ENCODE measurements around the gene FERMT3.

The FERMT3 gene

GRCh38 chr11:64211181-64211872 is 4.8 kb downstream of the FERMT3 start:
- TF ChIP-seq, protein P1, sequence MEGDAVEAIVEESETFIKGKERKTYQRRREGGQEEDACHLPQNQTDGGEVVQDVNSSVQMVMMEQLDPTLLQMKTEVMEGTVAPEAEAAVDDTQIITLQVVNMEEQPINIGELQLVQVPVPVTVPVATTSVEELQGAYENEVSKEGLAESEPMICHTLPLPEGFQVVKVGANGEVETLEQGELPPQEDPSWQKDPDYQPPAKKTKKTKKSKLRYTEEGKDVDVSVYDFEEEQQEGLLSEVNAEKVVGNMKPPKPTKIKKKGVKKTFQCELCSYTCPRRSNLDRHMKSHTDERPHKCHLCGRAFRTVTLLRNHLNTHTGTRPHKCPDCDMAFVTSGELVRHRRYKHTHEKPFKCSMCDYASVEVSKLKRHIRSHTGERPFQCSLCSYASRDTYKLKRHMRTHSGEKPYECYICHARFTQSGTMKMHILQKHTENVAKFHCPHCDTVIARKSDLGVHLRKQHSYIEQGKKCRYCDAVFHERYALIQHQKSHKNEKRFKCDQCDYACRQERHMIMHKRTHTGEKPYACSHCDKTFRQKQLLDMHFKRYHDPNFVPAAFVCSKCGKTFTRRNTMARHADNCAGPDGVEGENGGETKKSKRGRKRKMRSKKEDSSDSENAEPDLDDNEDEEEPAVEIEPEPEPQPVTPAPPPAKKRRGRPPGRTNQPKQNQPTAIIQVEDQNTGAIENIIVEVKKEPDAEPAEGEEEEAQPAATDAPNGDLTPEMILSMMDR (IDR thresholded peaks at IDR 0.05; ENCODE audit: control insufficient read depth, extremely low read depth, insufficient read depth): no peak
- DNase-seq (ENCODE audit: low read depth): no peak
- H3K4me3 ChIP-seq (ENCODE audit: low read depth, low read length): no peak overlapping the region

GRCh38 chr11:64216879-64217278 is 10.4 kb downstream of the FERMT3 start:
- TF ChIP-seq, protein P1 (IDR thresholded peaks at IDR 0.05; ENCODE audit: control insufficient read depth, extremely low read depth, insufficient read depth): no peak
- DNase-seq (ENCODE audit: low read depth): no peak
- no peak overlapping the region for H3K4me3 ChIP-seq (ENCODE audit: low read depth, low read length)

DNA sequence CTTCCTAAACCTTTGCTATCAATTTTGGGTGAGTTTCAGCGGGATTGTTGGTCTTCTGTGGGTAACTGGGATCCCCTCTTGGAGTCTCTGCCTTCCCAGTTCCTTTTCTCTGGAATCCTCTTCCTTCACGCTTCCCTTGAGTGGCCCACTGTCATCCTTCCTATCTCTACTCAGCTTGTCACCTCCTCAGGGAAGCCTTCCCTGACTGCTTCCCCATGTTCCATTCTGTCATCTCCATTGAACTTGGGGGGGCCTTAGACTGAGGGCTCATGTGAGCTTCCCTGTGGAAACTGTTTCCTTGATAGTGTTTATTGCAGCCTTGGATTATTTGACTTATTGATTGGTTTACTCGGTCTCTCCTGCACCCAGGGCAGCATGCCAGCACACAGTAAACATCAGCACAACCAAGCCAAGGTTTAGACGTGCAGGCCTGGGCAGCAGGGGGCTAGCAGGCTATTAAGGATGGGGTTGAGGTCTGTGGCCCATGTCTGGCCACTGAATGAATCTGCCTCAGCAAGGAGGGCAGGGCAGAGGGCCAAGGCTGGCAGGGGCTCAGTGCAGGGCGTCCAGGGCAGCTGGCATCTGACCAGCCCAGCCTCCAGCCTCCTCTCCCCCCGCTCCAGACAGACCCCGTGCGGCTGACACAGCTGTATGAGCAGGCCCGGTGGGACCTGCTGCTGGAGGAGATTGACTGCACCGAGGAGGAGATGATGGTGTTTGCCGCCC is 12.3 kb downstream of the FERMT3 start:
- DNase-seq (ENCODE audit: low read depth): no peak
- H3K4me3 ChIP-seq (ENCODE audit: low read depth, low read length): no peak overlapping the region
- TF ChIP-seq, protein P1 (IDR thresholded peaks at IDR 0.05; ENCODE audit: control insufficient read depth, extremely low read depth, insufficient read depth): no peak

GRCh38 chr11:64219354-64219684 is 12.8 kb downstream of the FERMT3 start:
- H3K4me3 ChIP-seq (ENCODE audit: low read depth, low read length): no peak overlapping the region
- DNase-seq (ENCODE audit: low read depth): no peak
- TF ChIP-seq, protein P1 (IDR thresholded peaks at IDR 0.05; ENCODE audit: control insufficient read depth, extremely low read depth, insufficient read depth): no peak

- no peak overlapping the region for H3K4me3 ChIP-seq (ENCODE audit: low read depth, low read length)
- TF ChIP-seq, protein P1 (IDR thresholded peaks at IDR 0.05; ENCODE audit: control insufficient read depth, extremely low read depth, insufficient read depth): no peak
- DNase-seq (ENCODE audit: low read depth): no peak
Observed at GRCh38 chr11:64219755-64220154, 13.2 kb downstream of the FERMT3 start.

DNA sequence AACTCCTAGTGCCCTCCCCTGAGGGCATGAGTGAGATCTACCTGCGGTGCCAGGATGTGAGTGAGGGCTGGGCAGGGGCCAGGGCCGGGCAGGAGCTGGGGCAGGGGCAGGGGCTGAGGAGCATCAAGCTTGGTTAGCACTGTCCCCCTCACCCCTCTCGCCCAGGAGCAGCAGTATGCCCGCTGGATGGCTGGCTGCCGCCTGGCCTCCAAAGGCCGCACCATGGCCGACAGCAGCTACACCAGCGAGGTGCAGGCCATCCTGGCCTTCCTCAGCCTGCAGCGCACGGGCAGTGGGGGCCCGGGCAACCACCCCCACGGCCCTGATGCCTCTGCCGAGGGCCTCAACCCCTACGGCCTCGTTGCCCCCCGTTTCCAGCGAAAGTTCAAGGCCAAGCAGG is 13.8 kb downstream of the FERMT3 start:
- H3K4me3 ChIP-seq (ENCODE audit: low read depth, low read length): no peak overlapping the region
- TF ChIP-seq, protein P1 (IDR thresholded peaks at IDR 0.05; ENCODE audit: control insufficient read depth, extremely low read depth, insufficient read depth): no peak
- DNase-seq (ENCODE audit: low read depth): no peak
